ENCODE data around the gene GNPTG. TPM values are rescaled to one million over a fixed set of nuclear protein-coding genes. Genes with fewer than 3 reads are reported as not detected.

Gene GNPTG
- total and polyA plus RNA-seq, 9 of the 15 experiments (the other 6 are each of a cell fraction or from before 2014, with no cell fraction given) = 0.69 to 33.3 (median 13.6) TPM

DNA sequence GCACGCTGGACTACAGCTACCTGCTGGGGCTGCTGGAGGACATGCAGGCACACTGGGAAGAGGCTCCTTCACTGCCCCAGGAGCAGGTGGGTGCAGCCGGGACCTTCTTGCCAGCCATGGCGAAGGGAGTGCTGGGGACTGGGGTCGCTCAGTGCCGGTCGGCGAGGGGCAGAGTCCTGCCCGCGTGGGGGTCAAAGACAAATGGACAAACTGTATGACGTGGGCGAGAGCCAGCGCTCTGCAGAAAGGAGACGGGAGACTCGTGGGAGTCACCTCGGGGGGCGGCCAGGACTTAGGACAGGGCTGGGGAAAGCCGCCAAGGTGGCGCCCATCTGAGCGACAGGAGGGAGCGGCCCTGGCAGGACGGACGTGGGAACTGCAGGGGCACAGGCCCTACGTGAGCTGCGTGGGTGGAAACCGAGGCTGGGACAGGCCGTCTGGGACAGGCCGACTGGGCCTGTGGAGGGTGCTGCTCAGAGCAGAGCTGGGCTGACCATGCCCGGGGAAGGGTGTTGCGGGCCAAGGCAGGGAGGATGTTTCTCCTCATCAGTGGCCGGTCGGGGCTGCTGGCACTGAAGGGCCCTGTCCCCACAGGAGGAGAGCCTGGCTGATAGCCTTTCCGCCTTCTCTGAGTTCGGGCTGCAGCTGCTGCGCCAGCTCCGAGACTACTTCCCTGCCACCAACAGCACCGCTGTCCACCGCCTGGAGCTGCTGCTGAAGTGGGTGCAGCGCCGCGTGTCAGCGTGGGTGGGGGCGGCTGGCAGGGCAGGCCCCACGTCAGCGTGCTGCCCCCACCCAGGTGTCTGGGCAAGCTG is 8.1 kb upstream of the GNPTG start:
- 19% methylated on average over 40 of the region's 44 CpGs for WGBS (ENCODE audit: insufficient coverage, low coverage, missing lambda C conversion rate)
- Histone ChIP-seq H3K9ac (ENCODE audit: insufficient read depth in 1 of 2, low read depth in 2 of 2, low read length in 2 of 2) (peak overlapping the region in 1 of 2 experiments; percentile 76; a peak in 2 of 4 replicates), H3K27ac (ENCODE audit: extremely low read depth, low read depth, low read length) (no peak overlapping the region), H3K4me1 (replicated peaks in 1 of 2; ENCODE audit: control insufficient read depth in 2 of 2, insufficient read depth in 2 of 2, low read length in 2 of 2) (peaks cover 6 to 89% of the 10 kb centered on the region in 2 experiments), H3K27me3 (ENCODE audit: control insufficient read depth in 2 of 2, insufficient read depth in 2 of 2, low read length in 2 of 2) (no peaks in the 10 kb centered on the region), H3K4me2 (ENCODE audit: insufficient read depth, low read length) (peak overlapping the region; percentile 65), H4K20me1 (replicated peaks; ENCODE audit: control insufficient read depth, insufficient read depth, low read length) (peaks cover 14% of the 10 kb centered on the region), H2AFZ (ENCODE audit: low read depth, low read length) (no peak overlapping the region), H3K79me2 (ENCODE audit: control insufficient read depth, insufficient read depth, low read length) (no peaks in the 10 kb centered on the region), H3K9me1 (ENCODE audit: control insufficient read depth, insufficient read depth, low read length) (no peaks in the 10 kb centered on the region), H3K9me3 (replicated peaks; ENCODE audit: control insufficient read depth, insufficient read depth, low read depth, low read length) (no peaks in the 10 kb centered on the region), H3K36me3 (ENCODE audit: control insufficient read depth, insufficient read depth, low read length) (peaks cover 6% of the 10 kb centered on the region; the same call in 1 of the 3 replicates), H3K4me3 (no peak overlapping the region)
- DNase-seq (ENCODE audit: extremely low read depth in 1 of 4, low spot score in 3 of 4) (no peak), ATAC-seq (no peak), FAIRE-seq (no peak)
- in situ Hi-C loops (cut with MboI) (no loop called here), intact Hi-C loops (cut with micrococcal nuclease) (loop anchor here (10.0 kb wide), 1 partner anchor 49 kb away; no protein-coding TSS in a partner anchor)
- no TSS peak for BruUV-seq (replicated peaks)
- POLR2A ChIA-PET = interaction anchor here (0.7 to 3.0 kb wide), 6 partner anchors 12 to 65 kb away, joined by 3 to 21 read pairs (median 3); no protein-coding TSS in a partner anchor
- CTCF ChIA-PET (ENCODE audit: low intra/inter-chr PET ratio) = no interaction called here
- TF ChIP-seq HSF4 (CRISPR knock-in tag; IDR thresholded peaks at IDR 0.05; ENCODE audit: borderline replicate concordance) (no peak), PHB (CRISPR knock-in tag; IDR thresholded peaks at IDR 0.05) (0 out of 2 replicates have a peak, but pooled peaks have one; percentile 55), ZFX (CRISPR knock-in tag; IDR thresholded peaks at IDR 0.05) (no peak), MAZ (CRISPR knock-in tag; conservative IDR thresholded peaks at IDR 0.05 in 1 of 2, IDR thresholded peaks at IDR 0.05 in 1 of 2) (0 out of 4 replicates have a peak, but pooled peaks of 1 of the 2 experiments have one; percentile 5), ZFPM2 (CRISPR knock-in tag; IDR thresholded peaks at IDR 0.05) (no peak), ATF1 (CRISPR knock-in tag; IDR thresholded peaks at IDR 0.05) (no peak), ATF1 (tag; IDR thresholded peaks at IDR 0.05) (0 out of 2 replicates have a peak, but pooled peaks have one; percentile 19), ZBTB17 (CRISPR knock-in tag; IDR thresholded peaks at IDR 0.05) (0 out of 2 replicates have a peak, but pooled peaks have one; percentile 20), KLF6 (CRISPR knock-in tag; IDR thresholded peaks at IDR 0.05; ENCODE audit: borderline replicate concordance) (no peak), EGR1 (conservative IDR thresholded peaks at IDR 0.05) (peak; percentile 11; the same call in 1 of the 2 replicates), ZBTB1 (CRISPR knock-in tag; IDR thresholded peaks at IDR 0.05; ENCODE audit: borderline replicate concordance, low read depth) (no peak), ZFP36 (IDR thresholded peaks at IDR 0.05; ENCODE audit: low read depth, low read length, partially characterized antibody) (no peak), ZKSCAN1 (IDR thresholded peaks at IDR 0.05; ENCODE audit: low read depth, low read length) (no peak), THRAP3 (IDR thresholded peaks at IDR 0.05; ENCODE audit: borderline replicate concordance) (no peak), FOXJ2 (tag; IDR thresholded peaks at IDR 0.05) (no peak), CTBP1 (IDR thresholded peaks at IDR 0.05; ENCODE audit: borderline replicate concordance) (0 out of 2 replicates have a peak, but pooled peaks have one; percentile 4), GTF2F1 (IDR thresholded peaks at IDR 0.05; ENCODE audit: low read depth, low read length) (no peak), POLR2G (IDR thresholded peaks at IDR 0.05; ENCODE audit: low read depth, low read length) (peak; percentile 9; the same call in 1 of the 2 replicates), ILF3 (IDR thresholded peaks at IDR 0.05; ENCODE audit: borderline replicate concordance) (no peak), TAF9B (IDR thresholded peaks at IDR 0.05; ENCODE audit: partially characterized antibody) (no peak)
- TF ChIP-seq, protein P1, sequence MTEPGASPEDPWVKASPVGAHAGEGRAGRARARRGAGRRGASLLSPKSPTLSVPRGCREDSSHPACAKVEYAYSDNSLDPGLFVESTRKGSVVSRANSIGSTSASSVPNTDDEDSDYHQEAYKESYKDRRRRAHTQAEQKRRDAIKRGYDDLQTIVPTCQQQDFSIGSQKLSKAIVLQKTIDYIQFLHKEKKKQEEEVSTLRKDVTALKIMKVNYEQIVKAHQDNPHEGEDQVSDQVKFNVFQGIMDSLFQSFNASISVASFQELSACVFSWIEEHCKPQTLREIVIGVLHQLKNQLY (CRISPR knock-in tag; conservative IDR thresholded peaks at IDR 0.05) = 0 out of 4 replicates have a peak, but pooled peaks of 1 of the 2 experiments have one; percentile 14
- TF ChIP-seq, protein P2, sequence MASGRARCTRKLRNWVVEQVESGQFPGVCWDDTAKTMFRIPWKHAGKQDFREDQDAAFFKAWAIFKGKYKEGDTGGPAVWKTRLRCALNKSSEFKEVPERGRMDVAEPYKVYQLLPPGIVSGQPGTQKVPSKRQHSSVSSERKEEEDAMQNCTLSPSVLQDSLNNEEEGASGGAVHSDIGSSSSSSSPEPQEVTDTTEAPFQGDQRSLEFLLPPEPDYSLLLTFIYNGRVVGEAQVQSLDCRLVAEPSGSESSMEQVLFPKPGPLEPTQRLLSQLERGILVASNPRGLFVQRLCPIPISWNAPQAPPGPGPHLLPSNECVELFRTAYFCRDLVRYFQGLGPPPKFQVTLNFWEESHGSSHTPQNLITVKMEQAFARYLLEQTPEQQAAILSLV (tag; IDR thresholded peaks at IDR 0.05) = no peak
